CD4-positive, alpha-beta T cell treated with Interleukin-6 at 100 ng/mL for 8 hours (primary cell): Measurements from ENCODE around the gene CD8B2.
"Not testable (repeated sequence)": the region's sequence is repeated elsewhere in the genome, so short reads cannot be mapped to it uniquely, and the experiment has no call there.

Experiments
- DNase-seq: peaks from one replicate; pipeline ENCODE4 v3.0.0-alpha.2; 2020; ENCODE audit warnings: mixed read lengths, low spot score

The CD8B2 gene

DNA sequence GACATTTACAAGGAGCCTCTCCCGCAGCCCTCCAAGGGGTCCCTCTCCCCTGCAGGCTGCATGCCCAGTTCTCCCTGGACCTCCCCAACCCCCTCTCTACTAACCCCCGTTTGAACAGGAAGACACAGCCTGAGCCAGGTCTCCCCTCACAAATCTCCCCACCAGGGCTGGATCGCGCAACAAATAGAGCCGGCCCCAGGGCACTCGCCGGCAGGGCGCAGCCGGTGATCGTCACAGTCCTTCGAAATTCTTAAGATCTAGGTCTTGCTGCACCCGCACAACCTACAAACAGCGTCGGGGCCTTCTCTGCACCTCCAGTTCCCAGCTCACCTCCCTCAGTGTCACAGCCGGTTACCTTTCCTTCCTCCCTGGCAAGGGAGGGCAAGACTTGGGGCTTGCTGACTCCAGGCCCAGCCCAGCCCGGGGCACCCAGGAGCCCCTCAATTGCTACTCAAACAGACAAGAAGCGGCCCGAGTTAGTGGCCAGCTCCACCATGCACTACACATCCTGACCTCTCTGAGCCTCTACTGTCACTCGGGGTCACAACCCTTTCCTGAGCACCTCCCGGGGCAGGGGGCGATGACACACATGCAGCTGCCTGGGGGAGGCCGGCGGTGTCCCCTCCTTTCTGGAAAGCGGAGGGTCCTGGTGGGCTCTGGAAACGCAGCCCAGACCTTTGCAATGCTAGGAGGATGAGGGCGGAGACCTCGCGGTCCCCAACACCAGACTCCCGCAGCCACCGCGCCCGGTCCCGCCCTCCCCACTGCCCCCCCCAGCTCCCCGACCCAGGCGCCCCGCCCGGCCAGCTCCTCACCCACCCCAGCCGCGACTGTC is at the start of gene CD8B2:
Gene CD8B2 (plus strand): TSS at position 814 of the 835 bp plus-strand sequence. CDS start 63 bp downstream, outside the sequence.
- not testable (repeated sequence) for DNase-seq

DNA sequence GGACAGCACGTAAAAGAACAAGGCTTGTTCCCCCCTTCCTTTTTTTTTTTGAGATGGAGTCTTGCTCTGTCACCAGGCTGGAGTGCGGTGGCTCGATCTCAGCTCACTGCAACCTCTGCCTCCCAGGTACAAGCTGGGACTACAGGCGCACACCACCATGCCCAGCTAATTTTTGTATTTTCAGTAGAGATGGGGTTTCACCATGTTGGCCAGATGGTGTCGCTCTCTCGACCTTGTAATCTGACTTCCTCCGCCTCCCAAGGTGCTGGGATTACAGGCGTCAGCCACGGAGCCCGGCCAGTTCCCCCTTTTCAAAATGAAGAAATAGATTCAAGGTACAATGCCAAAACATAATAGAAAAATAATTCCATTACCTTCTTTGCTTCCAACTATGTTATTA is 25.3 kb upstream of the CD8B2 start:
- not testable (repeated sequence) for DNase-seq

DNA sequence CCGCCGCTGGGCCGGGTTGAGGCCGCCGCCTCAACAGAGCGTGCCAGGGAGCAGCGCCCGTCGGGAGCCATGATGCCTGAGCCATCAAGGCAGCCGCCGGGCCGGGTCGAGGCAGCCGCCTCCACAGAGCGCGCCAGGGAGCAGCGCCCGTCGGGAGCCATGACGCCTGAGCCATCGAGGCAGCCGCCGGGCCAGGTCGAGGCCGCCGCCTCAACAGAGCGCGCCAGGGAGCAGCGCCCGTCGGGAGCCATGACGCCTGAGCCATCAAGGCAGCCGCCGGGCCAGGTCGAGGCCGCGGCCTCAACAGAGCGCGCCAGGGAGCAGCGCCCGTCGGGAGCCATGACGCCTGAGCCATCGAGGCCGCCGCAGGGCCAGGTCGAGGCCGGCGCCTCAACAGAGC is 19.6 kb upstream of the CD8B2 start:
- not testable (repeated sequence) for DNase-seq

DNA sequence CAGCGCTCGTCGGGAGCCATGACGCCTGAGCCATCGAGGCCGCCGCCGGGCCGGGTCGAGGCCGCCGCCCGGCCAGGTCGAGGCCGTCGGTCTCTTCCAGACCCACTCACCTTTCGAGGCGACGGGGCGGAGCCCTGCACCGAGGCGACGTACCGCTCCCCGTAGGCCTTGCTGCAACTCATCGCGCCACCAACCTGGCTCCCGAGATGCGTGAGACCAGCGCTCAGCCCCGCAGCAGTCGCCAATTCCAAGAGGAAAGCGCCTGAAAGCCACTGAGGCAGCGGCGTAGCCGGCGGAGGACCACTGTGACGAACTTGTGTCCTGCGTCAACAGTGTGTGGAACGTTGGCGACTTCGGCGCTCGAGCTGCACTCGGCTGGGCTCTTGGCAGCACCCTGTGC is 19.1 kb upstream of the CD8B2 start, which contains the start of gene RGPD3:
Gene RGPD3 (minus strand): TSS at position 307 of the 400 bp plus-strand sequence. CDS start 125 bp downstream, at position 182.
- DNase-seq: not testable (repeated sequence)

- DNase-seq: not testable (repeated sequence)
These were observed 16.5 kb upstream of the CD8B2 start for GRCh38 chr2:106470658-106471057.

- DNase-seq: not testable (repeated sequence)
These were observed 9.5 kb upstream of the CD8B2 start for GRCh38 chr2:106477647-106478046.

GRCh38 chr2:106479563-106479962 is 7.6 kb upstream of the CD8B2 start:
- not testable (repeated sequence) for DNase-seq

DNA sequence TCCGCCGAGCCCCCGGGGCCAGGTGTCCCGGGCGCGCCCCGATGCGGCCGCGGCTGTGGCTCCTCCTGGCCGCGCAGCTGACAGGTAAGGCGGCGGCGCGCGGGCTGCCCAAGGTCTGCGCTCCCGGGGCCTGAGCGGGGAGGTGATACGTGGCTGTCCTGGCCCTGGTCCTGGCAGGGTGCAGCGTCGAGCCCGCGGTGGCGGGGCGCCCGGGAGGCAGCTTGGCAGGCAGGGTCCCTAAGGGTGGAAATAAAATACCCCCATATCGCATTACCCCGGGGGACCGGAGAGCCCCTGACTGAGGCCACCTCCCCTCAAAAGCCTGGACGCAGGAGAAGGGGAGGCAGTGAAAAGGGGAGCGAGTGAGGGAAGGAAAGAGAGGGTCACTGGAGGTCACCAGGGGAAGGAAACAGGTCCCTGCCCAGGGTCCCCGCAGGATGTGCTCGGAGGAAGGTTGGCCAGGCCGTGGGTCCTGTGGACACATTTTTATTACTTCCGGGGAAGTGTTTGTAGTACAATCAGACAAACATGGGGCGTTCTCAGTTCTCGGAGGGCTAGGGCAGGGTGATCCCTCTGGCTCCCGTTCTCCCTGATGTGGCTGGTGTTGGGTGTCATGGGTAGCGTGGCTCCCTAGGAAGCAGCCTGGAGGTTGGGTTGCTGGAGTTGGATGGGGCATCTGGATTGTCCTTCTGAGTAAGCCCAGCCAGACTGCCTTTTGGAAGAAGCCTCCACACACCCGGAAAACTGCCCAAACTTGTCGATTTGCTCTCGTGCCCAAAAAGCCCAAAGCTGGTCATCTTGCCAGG is 425 bp downstream of the CD8B2 start:
- not testable (repeated sequence) for DNase-seq

GRCh38 chr2:106489701-106490100 is 2.5 kb downstream of the CD8B2 start:
- not testable (repeated sequence) for DNase-seq

DNA sequence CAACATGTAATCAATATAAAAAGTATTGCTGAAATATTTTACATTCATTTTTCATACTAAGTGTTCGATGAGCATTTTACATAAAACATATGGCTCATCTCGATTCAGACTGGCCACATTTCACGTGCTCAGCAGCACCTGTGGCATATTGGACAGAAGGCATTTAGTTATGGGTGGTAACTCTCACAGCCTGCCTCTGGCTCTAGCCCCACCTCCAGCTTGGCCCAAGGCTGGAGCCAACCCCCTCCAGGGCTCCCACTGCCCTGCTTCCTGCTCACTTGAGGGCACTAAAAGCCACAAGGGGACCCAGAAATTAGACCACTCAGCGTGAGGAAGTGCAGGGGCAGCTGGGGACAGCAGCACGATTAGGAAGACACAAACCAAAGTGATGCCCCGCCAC is 5.2 kb downstream of the CD8B2 start:
- DNase-seq: not testable (repeated sequence)

DNA sequence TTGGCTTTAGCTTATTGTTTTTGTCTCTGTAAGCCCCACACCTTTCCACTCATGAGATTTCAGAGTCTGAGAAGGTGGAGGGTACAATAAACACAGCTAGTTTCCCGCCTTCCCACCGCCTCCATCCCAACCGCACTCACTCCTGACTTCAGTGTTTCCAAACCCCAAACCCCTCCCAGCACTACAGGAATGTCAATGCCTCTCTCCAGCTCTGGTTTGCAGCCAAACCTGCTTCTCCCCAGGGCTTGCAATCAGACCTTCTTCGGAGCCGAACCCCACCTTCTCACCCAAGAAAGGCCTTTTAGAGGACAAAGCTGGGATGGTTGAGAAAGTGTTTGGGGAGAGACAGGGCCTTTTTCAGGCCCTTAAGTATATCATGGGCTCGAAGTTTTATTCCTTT is 5.7 kb downstream of the CD8B2 start:
- not testable (repeated sequence) for DNase-seq

GRCh38 chr2:106498549-106498948 is 11.4 kb downstream of the CD8B2 start:
- DNase-seq: not testable (repeated sequence)

GRCh38 chr2:106500350-106500749 is 13.2 kb downstream of the CD8B2 start:
- DNase-seq: not testable (repeated sequence)

- DNase-seq: not testable (repeated sequence)
These were observed 15.2 kb downstream of the CD8B2 start for GRCh38 chr2:106502351-106502750.

DNA sequence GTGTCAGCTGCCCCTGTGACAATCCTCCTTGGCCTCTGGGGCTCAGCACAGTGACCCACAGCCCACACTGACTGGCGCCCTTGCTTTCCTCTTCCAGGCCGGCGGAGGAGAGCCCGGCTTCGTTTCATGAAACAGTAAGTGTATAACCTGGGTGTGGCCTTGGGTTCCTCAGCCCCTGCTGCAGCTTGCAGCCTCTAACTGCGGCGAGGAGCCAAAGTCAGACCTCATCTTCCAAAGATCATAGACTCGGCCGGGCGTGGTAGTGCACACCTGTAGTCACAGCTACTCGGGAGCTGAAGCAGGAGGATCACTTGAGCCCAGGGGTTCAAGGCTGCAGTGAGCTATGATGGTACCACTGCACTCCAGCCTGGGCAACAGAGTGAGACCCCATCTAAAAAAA is 17.0 kb downstream of the CD8B2 start:
- DNase-seq: not testable (repeated sequence)

GRCh38 chr2:106504787-106505186 is 17.6 kb downstream of the CD8B2 start:
- DNase-seq: not testable (repeated sequence)

- not testable (repeated sequence) for DNase-seq
These were observed 19.0 kb downstream of the CD8B2 start for GRCh38 chr2:106506002-106506687.

GRCh38 chr2:106508660-106509373 is 21.7 kb downstream of the CD8B2 start:
- DNase-seq: not testable (repeated sequence)

GRCh38 chr2:106509374-106509770 is 22.2 kb downstream of the CD8B2 start:
- DNase-seq: not testable (repeated sequence)

DNA sequence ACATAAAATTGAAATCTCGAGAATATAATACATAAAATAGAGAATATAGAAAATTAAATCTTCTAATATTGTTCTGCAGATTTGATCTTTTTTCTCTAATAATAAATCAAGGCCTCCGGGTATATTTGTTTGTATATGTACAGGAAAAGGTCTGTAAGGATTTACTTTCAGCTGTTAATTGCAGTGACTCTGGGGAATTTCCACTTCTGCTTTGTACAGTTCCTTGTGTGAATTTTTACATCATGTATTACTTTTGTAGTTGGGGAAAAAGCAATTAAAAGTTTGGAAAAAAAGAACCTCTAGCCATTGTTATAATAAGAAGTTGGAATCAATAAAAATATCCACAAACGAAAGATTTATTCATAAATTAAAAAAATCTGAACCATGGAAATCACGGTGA is 23.6 kb downstream of the CD8B2 start:
- DNase-seq: not testable (repeated sequence)

DNA sequence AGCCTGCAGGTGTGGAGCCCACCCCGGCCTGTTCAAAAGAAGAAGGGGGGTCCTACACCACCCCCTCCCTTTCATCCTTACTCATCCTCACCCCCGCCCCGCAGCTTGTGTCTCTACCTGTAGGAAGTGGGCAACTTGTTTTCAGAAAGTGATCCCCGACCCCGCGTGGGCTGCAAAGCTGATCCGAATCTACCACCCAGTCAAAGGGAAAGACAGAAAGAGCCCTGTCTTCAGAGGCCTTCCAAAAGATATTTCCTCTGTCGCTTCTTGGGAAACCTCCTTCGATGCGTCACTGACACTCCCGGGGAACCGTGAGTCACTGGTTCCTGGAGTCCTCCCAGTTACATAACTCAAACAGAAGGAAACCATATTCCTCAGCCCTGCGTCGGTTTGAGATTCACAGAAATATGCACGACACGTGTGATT is 24.3 kb downstream of the CD8B2 start:
- not testable (repeated sequence) for DNase-seq
